Endodermal cell (in vitro differentiated cells): ENCODE data around the gene HTR1B. TPM values are rescaled to one million over a fixed set of nuclear protein-coding genes. Genes with fewer than 3 reads are reported as not detected.

Experiments
- DNase-seq: peaks from one replicate; pipeline ENCODE4 v3.0.0-alpha.2; 2017
- H3K27ac ChIP-seq: 2 replicates; pipeline ENCODE4 v1.5.1; 2013; ENCODE audit warnings: mild to moderate bottlenecking, low read depth, low read length, moderate library complexity
- H3K27me3 ChIP-seq: 2 replicates; pipeline ENCODE4 v1.6.1; 2013; ENCODE audit warnings: mild to moderate bottlenecking, low read length, moderate library complexity; ENCODE audit not compliant: insufficient read depth, control insufficient read depth, poor library complexity, severe bottlenecking
- H3K36me3 ChIP-seq: 2 replicates; pipeline ENCODE4 v1.7.0; 2013; ENCODE audit warnings: mild to moderate bottlenecking, low read length, moderate library complexity; ENCODE audit not compliant: control insufficient read depth, insufficient read depth
- H3K4me1 ChIP-seq: one replicate; pipeline ENCODE4 v1.7.0; 2013; ENCODE audit warnings: low read length; ENCODE audit not compliant: control insufficient read depth, insufficient read depth
- H3K4me3 ChIP-seq: 2 replicates; pipeline ENCODE4 v1.5.1; 2013; ENCODE audit warnings: mild to moderate bottlenecking, low read length, moderate library complexity
- H3K9ac ChIP-seq: 2 replicates; pipeline ENCODE4 v1.6.1; 2013; ENCODE audit warnings: mild to moderate bottlenecking, low read length, moderate library complexity; ENCODE audit not compliant: poor library complexity, severe bottlenecking; ENCODE audit errors: extremely low read depth
- H3K9me3 ChIP-seq: 2 replicates; pipeline ENCODE4 v1.6.1; 2013; ENCODE audit warnings: mild to moderate bottlenecking, low read length, moderate library complexity; ENCODE audit not compliant: control insufficient read depth
- H3K27ac Mint-ChIP-seq: 2 replicates; pipeline ENCODE4 v1.8.0; 2020; ENCODE audit warnings: mixed read lengths
- H3K27me3 Mint-ChIP-seq: 2 replicates; pipeline ENCODE4 v1.8.0; 2021; ENCODE audit warnings: mild to moderate bottlenecking, mixed read lengths; ENCODE audit not compliant: insufficient read depth
- H3K36me3 Mint-ChIP-seq: 2 replicates; pipeline ENCODE4 v1.8.0; 2020; ENCODE audit warnings: low read depth, mixed read lengths
- H3K4me1 Mint-ChIP-seq: 2 replicates; pipeline ENCODE4 v1.8.0; 2020; ENCODE audit warnings: mixed read lengths
- H3K4me3 Mint-ChIP-seq: 2 replicates; pipeline ENCODE4 v1.8.0; 2020; ENCODE audit warnings: mild to moderate bottlenecking, moderate library complexity, mixed read lengths
- H3K9me3 Mint-ChIP-seq: 2 replicates; pipeline ENCODE4 v1.8.0; 2020; ENCODE audit warnings: mild to moderate bottlenecking, mixed read lengths
- WGBS, 2 experiments: methylation state at CpG; one replicate each; pipeline versions ENCODE4 v1.1.5 to v1.1.7; 2013; ENCODE audit warnings: missing lambda C conversion rate in 2 of 2, mixed read lengths in 1 of 2; ENCODE audit not compliant: insufficient coverage in 1 of 2, insufficient read length in 1 of 2; 5-methylcytosine and 5-hydroxymethylcytosine counted together
- long read RNA-seq, 4 experiments: library from polyadenylated mRNA in 2 of 4; library from RNA in 1 of 4; library from capped mRNA in 1 of 4; stranded (forward) in 3 of 4; unstranded in 1 of 4; transcript quantifications; one replicate each; pipeline ENCODE4 v2.0.0, GENCODE V29; 2020 to 2021; ENCODE audit warnings: inconsistent platforms in 1 of 4
- polyA plus RNA-seq, 2 experiments: library from polyadenylated mRNA; stranded (reverse); fragments of 50-300 nt; gene quantifications; one replicate each; pipeline ENCODE4 v1.2.3, GENCODE V29; 2013
- total RNA-seq, 2 donors: library from RNA; stranded (reverse); fragmentation: NEBNext Ultra II Directional in 1 of 2; extraction: Animal tissue kit (Norgen Biotek cat#: 25700) in 1 of 2; gene quantifications; 2 replicates in 1 of 2; 3 replicates in 1 of 2; pipeline ENCODE4 v1.2.1, GENCODE V29; 2021
- TF ChIP-seq, protein P1 (sequence below): fragments of 200-600 bp; sonication (generic); conservative IDR thresholded peaks from 2 replicates; pipeline ENCODE4 v1.5.0; 2021; ENCODE audit warnings: antibody characterized with exemption, mild to moderate bottlenecking

Gene HTR1B, protein sequence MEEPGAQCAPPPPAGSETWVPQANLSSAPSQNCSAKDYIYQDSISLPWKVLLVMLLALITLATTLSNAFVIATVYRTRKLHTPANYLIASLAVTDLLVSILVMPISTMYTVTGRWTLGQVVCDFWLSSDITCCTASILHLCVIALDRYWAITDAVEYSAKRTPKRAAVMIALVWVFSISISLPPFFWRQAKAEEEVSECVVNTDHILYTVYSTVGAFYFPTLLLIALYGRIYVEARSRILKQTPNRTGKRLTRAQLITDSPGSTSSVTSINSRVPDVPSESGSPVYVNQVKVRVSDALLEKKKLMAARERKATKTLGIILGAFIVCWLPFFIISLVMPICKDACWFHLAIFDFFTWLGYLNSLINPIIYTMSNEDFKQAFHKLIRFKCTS
- total RNA-seq: 1 to 10 TPM; 2.9 to 3.9 TPM
- polyA plus RNA-seq (2013, experiment 1 of 2): 0.39 TPM
- 0.17 TPM for polyA plus RNA-seq (2013, experiment 2 of 2)
- long read RNA-seq, experiment 1: 0 reads
- long read RNA-seq, experiment 2: 0 reads
- long read RNA-seq, experiment 3: 0 reads
- long read RNA-seq, experiment 4: 0 reads

DNA sequence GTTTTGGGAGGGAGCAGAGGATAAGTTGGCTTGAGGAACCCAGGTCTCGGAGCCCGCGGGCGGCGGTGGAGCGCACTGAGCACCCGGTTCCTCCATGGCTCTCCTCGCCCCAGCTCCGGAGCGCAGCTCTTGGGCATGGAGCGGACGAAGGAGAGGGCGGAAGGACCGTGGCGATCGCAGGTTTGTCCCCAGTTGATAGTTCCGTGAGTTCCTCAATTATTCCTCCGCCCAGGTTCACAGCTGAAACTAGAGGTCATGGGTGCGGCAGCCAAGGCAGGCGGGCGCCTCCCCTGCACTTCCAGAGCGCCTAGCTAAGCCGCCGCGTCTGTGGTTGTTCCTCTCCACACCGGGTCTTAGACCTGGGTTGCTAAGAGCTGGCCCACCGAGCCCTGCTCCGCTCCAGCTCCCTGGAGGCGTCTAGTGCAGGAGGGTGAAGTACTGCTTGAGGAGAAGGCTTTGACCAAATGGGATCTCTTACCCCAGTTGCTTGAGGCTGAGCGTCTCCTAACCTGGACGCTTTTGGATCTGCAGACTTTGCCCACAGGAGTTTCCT, at the start of gene HTR1B:
TSS of gene HTR1B (minus strand) at position 184 of the 553 bp plus-strand sequence. CDS start at position 96, 88 bp downstream.
- no peaks in the 10 kb centered on the region for H3K9me3 ChIP-seq
- H3K27ac ChIP-seq: no peak within 1 kb of the TSS
- Mint-ChIP-seq H3K27me3 (peaks cover 70% of the 10 kb centered on the region), H3K9me3 (no peaks in the 10 kb centered on the region), H3K4me1 (peaks cover 9% of the 10 kb centered on the region), H3K4me3 (peak within 1 kb of the TSS; percentile 68), H3K36me3 (no peaks in the 10 kb centered on the region), H3K27ac (no peak within 1 kb of the TSS)
- TF ChIP-seq, protein P1, sequence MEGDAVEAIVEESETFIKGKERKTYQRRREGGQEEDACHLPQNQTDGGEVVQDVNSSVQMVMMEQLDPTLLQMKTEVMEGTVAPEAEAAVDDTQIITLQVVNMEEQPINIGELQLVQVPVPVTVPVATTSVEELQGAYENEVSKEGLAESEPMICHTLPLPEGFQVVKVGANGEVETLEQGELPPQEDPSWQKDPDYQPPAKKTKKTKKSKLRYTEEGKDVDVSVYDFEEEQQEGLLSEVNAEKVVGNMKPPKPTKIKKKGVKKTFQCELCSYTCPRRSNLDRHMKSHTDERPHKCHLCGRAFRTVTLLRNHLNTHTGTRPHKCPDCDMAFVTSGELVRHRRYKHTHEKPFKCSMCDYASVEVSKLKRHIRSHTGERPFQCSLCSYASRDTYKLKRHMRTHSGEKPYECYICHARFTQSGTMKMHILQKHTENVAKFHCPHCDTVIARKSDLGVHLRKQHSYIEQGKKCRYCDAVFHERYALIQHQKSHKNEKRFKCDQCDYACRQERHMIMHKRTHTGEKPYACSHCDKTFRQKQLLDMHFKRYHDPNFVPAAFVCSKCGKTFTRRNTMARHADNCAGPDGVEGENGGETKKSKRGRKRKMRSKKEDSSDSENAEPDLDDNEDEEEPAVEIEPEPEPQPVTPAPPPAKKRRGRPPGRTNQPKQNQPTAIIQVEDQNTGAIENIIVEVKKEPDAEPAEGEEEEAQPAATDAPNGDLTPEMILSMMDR: no peak
- DNase-seq: peak; percentile 87
- no peaks in the 10 kb centered on the region for H3K4me1 ChIP-seq
- H3K9ac ChIP-seq: no peak within 1 kb of the TSS
- H3K27me3 ChIP-seq: peaks cover 72% of the 10 kb centered on the region
- H3K36me3 ChIP-seq: no peaks in the 10 kb centered on the region
- peak within 1 kb of the TSS; percentile 89 for H3K4me3 ChIP-seq
- 0% methylated on average over 12 to 31 of the region's 31 CpGs for WGBS, 2 experiments

DNA sequence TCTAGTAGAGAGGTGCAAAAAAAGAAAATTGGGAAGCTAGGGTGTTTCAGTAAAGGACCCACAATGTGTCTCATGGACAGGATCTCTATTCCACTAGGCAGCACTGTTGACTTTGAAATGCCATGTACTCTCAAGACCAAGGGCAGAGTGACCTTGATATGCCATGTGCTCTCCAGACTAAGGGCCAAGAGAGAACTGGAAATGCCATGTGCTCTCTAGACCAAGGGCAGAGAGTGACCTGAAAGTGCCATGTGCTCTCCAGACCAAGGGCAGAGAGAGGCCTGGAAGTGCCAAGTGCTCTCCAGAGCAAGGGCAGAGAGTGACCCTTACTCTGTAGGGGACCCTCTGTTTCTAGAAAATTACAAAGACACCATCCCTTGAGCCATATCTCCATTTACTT, 49.3 kb upstream of the HTR1B start:
- H3K36me3 Mint-ChIP-seq: no peaks in the 10 kb centered on the region
- DNase-seq: no peak
- Histone ChIP-seq H3K4me1 (no peaks in the 10 kb centered on the region), H3K36me3 (no peaks in the 10 kb centered on the region), H3K27ac (no peak overlapping the region), H3K9me3 (peaks cover 14% of the 10 kb centered on the region), H3K27me3 (no peaks in the 10 kb centered on the region), H3K9ac (no peak overlapping the region), H3K4me3 (no peak overlapping the region)
- H3K9me3 Mint-ChIP-seq: peaks cover 38% of the 10 kb centered on the region
- H3K27me3 Mint-ChIP-seq: no peaks in the 10 kb centered on the region
- H3K4me3 Mint-ChIP-seq: no peak overlapping the region
- no peaks in the 10 kb centered on the region for H3K4me1 Mint-ChIP-seq
- TF ChIP-seq, protein P1: no peak
- no peak overlapping the region for H3K27ac Mint-ChIP-seq

DNA sequence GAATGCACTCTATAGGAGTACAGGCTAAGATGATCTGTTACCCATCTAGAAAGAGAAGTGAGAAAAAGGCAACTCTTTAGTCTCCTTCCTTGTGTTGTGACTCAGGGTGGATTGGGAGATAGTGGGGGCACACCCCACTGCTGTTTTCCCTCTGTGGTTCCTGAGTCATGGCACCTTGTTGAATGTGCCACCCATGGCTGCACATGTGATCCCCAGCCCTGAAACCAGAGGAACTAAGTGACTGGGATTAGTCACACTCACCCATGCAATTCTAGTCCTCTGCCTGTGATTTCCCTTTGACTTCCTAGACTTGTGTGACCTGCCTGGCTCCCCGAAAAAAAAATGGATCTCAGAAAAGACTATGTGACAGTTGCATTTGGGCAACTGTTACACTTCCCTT, 48.6 kb upstream of the HTR1B start:
- H3K27ac ChIP-seq: no peak overlapping the region
- H3K9ac ChIP-seq: no peak overlapping the region
- H3K4me3 Mint-ChIP-seq: no peak overlapping the region
- no peak for DNase-seq
- H3K27me3 Mint-ChIP-seq: no peaks in the 10 kb centered on the region
- H3K4me3 ChIP-seq: no peak overlapping the region
- no peaks in the 10 kb centered on the region for H3K36me3 ChIP-seq
- H3K27ac Mint-ChIP-seq: no peak overlapping the region
- WGBS, 2 experiments: 78 to 100% methylated on average over 1 of the region's 1 CpG
- no peaks in the 10 kb centered on the region for H3K27me3 ChIP-seq
- H3K4me1 ChIP-seq: no peaks in the 10 kb centered on the region
- no peaks in the 10 kb centered on the region for H3K4me1 Mint-ChIP-seq
- peaks cover 38% of the 10 kb centered on the region for H3K9me3 Mint-ChIP-seq
- H3K9me3 ChIP-seq: peaks cover 14% of the 10 kb centered on the region
- no peaks in the 10 kb centered on the region for H3K36me3 Mint-ChIP-seq
- TF ChIP-seq, protein P1: no peak
